ENCODE results near the gene REC114.
"Not testable (repeated sequence)": the region's sequence is repeated elsewhere in the genome, so short reads cannot be mapped to it uniquely, and the experiment has no call there.

The REC114 gene
- 0 reads per million in 3 donors for total RNA-seq

GRCh38 chr15:73442968-73443367 is at the start of gene REC114:
REC114 (plus strand) TSS chr15:73443164; CDS start chr15:73443186, 22 bp downstream.
- Histone ChIP-seq H3K27ac (ENCODE audit: insufficient read depth, low read length, poor library complexity, severe bottlenecking) (no peak within 1 kb of the TSS), H3K27me3 (replicated peaks; ENCODE audit: control insufficient read depth, insufficient read depth, low read length, poor library complexity, severe bottlenecking) (no peaks in the 10 kb centered on the region), H3K4me1 (ENCODE audit: control insufficient read depth, insufficient read depth, low read length, poor library complexity, severe bottlenecking) (no peaks in the 10 kb centered on the region), H3K36me3 (ENCODE audit: control insufficient read depth, insufficient read depth, low read length) (no peaks in the 10 kb centered on the region), H3K9me3 (ENCODE audit: control insufficient read depth, low read length) (no peaks in the 10 kb centered on the region), H3K4me3 (ENCODE audit: insufficient read depth, low read depth, low read length, poor library complexity, severe bottlenecking) (no peak within 1 kb of the TSS)
- no peak for DNase-seq

DNA sequence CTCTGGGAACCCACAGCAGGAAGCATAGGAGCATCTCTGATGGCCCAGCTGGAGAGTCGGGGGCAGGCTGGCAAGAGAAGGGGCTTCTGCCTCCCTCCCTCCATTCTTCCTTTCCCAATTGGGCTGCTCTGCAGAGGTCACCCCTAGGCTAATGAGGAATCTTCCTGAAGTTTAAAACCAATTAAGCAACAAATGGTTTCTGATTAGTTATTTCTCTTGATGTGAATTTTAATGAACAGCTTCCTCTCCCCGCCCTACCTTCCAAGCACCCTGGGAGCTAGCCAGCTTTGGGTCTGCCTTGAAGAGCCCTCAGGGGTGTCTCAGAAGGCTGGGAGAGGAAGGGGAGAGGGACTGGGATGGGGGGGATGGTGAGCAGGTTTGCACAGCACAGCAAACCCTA is 49.6 kb upstream of the REC114 start:
- Histone ChIP-seq H3K36me3 (ENCODE audit: control insufficient read depth, insufficient read depth, low read length) (no peaks in the 10 kb centered on the region), H3K4me3 (ENCODE audit: insufficient read depth, low read depth, low read length, poor library complexity, severe bottlenecking) (no peak overlapping the region), H3K4me1 (ENCODE audit: control insufficient read depth, insufficient read depth, low read length, poor library complexity, severe bottlenecking) (no peaks in the 10 kb centered on the region), H3K9me3 (ENCODE audit: control insufficient read depth, low read length) (no peaks in the 10 kb centered on the region), H3K27me3 (replicated peaks; ENCODE audit: control insufficient read depth, insufficient read depth, low read length, poor library complexity, severe bottlenecking) (no peaks in the 10 kb centered on the region), H3K27ac (ENCODE audit: insufficient read depth, low read length, poor library complexity, severe bottlenecking) (no peak overlapping the region)
- no peak for DNase-seq

DNA sequence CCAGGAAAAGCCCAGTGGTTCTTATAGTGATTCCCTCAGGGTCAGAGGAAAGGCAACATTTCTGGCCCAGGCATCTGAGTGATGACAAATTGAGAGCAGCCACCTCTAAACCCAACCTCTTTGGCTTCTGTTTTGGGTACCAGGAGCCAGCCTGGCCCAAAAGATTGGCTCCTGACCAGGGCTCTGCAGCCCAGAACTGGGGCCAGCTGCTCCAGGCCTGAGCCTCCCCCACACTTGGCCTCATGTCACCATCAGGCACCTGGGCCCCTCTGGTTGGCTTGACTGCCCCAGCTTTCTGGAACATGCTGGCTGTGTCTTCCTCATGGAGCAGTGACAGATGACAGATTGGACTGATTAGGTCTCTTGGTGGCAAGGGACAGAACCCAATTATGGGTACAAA is 48.2 kb upstream of the REC114 start:
- Histone ChIP-seq H3K9me3 (ENCODE audit: control insufficient read depth, low read length) (no peaks in the 10 kb centered on the region), H3K27ac (ENCODE audit: insufficient read depth, low read length, poor library complexity, severe bottlenecking) (no peak overlapping the region), H3K36me3 (ENCODE audit: control insufficient read depth, insufficient read depth, low read length) (no peaks in the 10 kb centered on the region), H3K27me3 (replicated peaks; ENCODE audit: control insufficient read depth, insufficient read depth, low read length, poor library complexity, severe bottlenecking) (no peaks in the 10 kb centered on the region), H3K4me3 (ENCODE audit: insufficient read depth, low read depth, low read length, poor library complexity, severe bottlenecking) (no peak overlapping the region), H3K4me1 (ENCODE audit: control insufficient read depth, insufficient read depth, low read length, poor library complexity, severe bottlenecking) (no peaks in the 10 kb centered on the region)
- no peak for DNase-seq

DNA sequence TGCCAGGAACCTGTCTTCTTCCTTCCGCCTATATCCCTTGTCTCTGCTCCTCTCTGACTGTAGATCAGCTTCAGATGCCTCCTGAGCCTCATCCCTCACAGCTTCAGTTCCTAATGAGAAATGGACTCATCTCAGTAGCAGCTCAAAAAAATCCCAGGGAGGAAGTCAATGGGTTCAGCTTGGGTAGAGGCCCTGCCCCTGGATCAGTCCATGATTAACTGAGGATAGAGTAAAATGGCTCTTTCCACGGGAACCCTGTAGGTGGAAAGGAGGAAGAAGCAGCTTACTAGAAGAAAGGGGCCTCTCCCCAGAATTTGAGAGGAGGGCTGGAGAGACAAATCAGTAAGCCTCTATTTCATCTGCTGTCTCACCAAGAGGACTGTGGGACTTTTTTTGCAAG is 47.3 kb upstream of the REC114 start:
- Histone ChIP-seq H3K36me3 (ENCODE audit: control insufficient read depth, insufficient read depth, low read length) (no peaks in the 10 kb centered on the region), H3K4me1 (ENCODE audit: control insufficient read depth, insufficient read depth, low read length, poor library complexity, severe bottlenecking) (no peaks in the 10 kb centered on the region), H3K27ac (ENCODE audit: insufficient read depth, low read length, poor library complexity, severe bottlenecking) (no peak overlapping the region), H3K9me3 (ENCODE audit: control insufficient read depth, low read length) (no peaks in the 10 kb centered on the region), H3K4me3 (ENCODE audit: insufficient read depth, low read depth, low read length, poor library complexity, severe bottlenecking) (no peak overlapping the region), H3K27me3 (replicated peaks; ENCODE audit: control insufficient read depth, insufficient read depth, low read length, poor library complexity, severe bottlenecking) (no peaks in the 10 kb centered on the region)
- no peak for DNase-seq

DNA sequence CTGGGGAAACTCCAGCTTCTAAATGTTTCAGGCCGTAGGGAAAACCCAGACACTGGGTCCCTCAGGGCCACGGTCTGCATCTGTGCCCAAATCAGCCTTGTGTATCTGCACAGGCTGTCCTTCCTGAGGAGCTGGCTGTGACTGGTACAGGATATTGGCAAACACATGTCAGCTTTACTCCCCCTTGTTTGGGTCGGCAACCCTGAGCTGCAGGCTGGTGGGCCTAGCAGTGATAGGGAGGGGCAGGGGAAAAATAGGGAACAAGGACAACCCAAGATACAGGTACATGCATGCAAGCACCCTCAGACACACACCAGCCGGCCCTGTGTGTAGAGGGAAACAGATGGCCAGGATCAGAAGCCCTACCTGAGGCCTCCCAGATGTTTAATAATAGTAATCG is 45.5 kb upstream of the REC114 start:
- Histone ChIP-seq H3K27ac (ENCODE audit: insufficient read depth, low read length, poor library complexity, severe bottlenecking) (no peak overlapping the region), H3K4me3 (ENCODE audit: insufficient read depth, low read depth, low read length, poor library complexity, severe bottlenecking) (no peak overlapping the region), H3K9me3 (ENCODE audit: control insufficient read depth, low read length) (no peaks in the 10 kb centered on the region), H3K27me3 (replicated peaks; ENCODE audit: control insufficient read depth, insufficient read depth, low read length, poor library complexity, severe bottlenecking) (no peaks in the 10 kb centered on the region), H3K36me3 (ENCODE audit: control insufficient read depth, insufficient read depth, low read length) (no peaks in the 10 kb centered on the region), H3K4me1 (ENCODE audit: control insufficient read depth, insufficient read depth, low read length, poor library complexity, severe bottlenecking) (no peaks in the 10 kb centered on the region)
- no peak for DNase-seq

DNA sequence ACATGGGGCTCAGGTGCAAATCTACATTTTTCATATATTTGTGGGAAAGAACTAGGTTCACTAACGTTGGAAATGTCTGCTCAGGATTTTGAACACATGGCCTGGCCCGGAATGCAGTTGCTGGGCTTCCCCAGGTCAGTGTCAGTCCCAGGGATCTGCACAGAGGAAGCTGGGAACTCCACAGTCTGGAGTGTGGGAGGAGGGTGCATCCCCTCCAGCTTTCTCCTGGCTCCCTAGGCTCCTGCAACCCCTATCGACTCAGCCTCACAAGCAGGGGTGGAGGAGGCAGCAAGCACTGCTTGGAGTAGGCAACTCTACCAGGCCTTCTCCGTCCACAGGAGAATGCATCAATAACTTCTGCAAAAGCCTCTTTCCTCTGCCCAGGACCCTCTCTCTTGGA is 44.1 kb upstream of the REC114 start:
- Histone ChIP-seq H3K36me3 (ENCODE audit: control insufficient read depth, insufficient read depth, low read length) (no peaks in the 10 kb centered on the region), H3K27ac (ENCODE audit: insufficient read depth, low read length, poor library complexity, severe bottlenecking) (no peak overlapping the region), H3K9me3 (ENCODE audit: control insufficient read depth, low read length) (no peaks in the 10 kb centered on the region), H3K4me3 (ENCODE audit: insufficient read depth, low read depth, low read length, poor library complexity, severe bottlenecking) (no peak overlapping the region), H3K4me1 (ENCODE audit: control insufficient read depth, insufficient read depth, low read length, poor library complexity, severe bottlenecking) (no peaks in the 10 kb centered on the region), H3K27me3 (replicated peaks; ENCODE audit: control insufficient read depth, insufficient read depth, low read length, poor library complexity, severe bottlenecking) (no peaks in the 10 kb centered on the region)
- DNase-seq = no peak

GRCh38 chr15:73400222-73400621 is 42.7 kb upstream of the REC114 start:
- not testable (repeated sequence) for H3K4me3 ChIP-seq (ENCODE audit: insufficient read depth, low read depth, low read length, poor library complexity, severe bottlenecking); H3K27me3 ChIP-seq (replicated peaks; ENCODE audit: control insufficient read depth, insufficient read depth, low read length, poor library complexity, severe bottlenecking); H3K27ac ChIP-seq (ENCODE audit: insufficient read depth, low read length, poor library complexity, severe bottlenecking); H3K9me3 ChIP-seq (ENCODE audit: control insufficient read depth, low read length); H3K4me1 ChIP-seq (ENCODE audit: control insufficient read depth, insufficient read depth, low read length, poor library complexity, severe bottlenecking); DNase-seq; H3K36me3 ChIP-seq (ENCODE audit: control insufficient read depth, insufficient read depth, low read length)

DNA sequence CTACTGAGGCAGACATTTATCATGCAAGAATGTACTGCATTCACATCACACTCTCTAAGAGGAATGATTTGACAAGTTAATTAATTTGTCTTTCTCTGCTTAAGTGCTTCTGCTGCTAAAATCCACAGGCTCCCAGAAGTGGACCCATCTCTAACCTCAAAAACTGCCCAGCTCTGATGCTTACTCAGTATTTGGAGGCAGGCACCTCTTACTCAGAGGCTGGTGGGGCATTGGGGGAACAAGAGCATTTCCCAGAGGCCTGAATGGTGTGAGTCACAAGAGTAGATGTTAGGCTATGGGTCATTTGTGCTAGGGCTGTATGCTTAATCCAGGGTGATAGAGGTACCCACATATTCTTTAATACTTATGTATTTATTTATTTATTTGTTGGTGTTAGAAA is 39.8 kb upstream of the REC114 start:
- Histone ChIP-seq H3K27me3 (replicated peaks; ENCODE audit: control insufficient read depth, insufficient read depth, low read length, poor library complexity, severe bottlenecking) (no peaks in the 10 kb centered on the region), H3K4me3 (ENCODE audit: insufficient read depth, low read depth, low read length, poor library complexity, severe bottlenecking) (no peak overlapping the region), H3K36me3 (ENCODE audit: control insufficient read depth, insufficient read depth, low read length) (no peaks in the 10 kb centered on the region), H3K27ac (ENCODE audit: insufficient read depth, low read length, poor library complexity, severe bottlenecking) (no peak overlapping the region), H3K4me1 (ENCODE audit: control insufficient read depth, insufficient read depth, low read length, poor library complexity, severe bottlenecking) (no peaks in the 10 kb centered on the region), H3K9me3 (ENCODE audit: control insufficient read depth, low read length) (no peaks in the 10 kb centered on the region)
- DNase-seq = no peak

DNA sequence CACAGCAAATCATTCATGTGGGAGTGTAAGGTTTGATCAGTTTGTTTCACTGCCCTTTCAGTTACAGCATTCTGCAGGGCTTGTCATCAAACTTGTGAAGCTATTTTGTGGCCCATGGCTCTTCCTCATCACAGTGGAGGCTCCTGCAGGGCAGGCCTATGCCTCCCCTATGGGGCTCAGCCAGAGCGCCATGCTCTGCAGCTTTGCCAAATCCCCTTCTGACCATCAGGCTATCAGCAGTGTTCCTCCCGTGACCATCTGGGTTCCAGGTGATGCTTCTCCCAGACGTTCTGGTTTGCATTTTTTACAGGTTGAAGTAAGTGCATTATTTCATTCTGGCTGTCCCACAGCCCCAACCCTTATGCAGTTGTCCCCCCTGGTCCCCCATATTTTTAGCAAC is 28.1 kb upstream of the REC114 start:
- no peaks in the 10 kb centered on the region for H3K9me3 ChIP-seq (ENCODE audit: control insufficient read depth, low read length)
- H3K27me3 ChIP-seq (replicated peaks; ENCODE audit: control insufficient read depth, insufficient read depth, low read length, poor library complexity, severe bottlenecking) = no peaks in the 10 kb centered on the region

DNA sequence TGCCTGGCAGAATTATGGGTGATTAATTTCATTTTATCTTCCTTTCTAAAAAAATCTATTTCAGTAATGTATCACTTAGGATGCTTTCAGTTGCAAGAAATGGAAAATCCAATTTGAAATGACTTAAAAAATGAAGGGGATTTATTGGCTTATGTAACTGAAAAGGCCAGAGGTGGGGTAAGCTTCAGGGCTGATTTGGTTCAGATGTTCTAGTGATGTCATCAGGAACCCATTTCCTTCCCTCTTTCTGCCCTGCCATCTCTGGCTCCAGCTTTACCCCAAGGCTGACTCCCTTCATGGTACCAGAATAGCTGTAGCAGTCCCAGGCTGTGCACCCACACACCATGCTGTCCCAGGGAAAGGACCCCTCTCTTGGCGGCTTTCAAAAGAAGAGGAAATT is 18.5 kb upstream of the REC114 start:
- no peak for DNase-seq
- Histone ChIP-seq H3K36me3 (ENCODE audit: control insufficient read depth, insufficient read depth, low read length) (no peaks in the 10 kb centered on the region), H3K9me3 (ENCODE audit: control insufficient read depth, low read length) (no peaks in the 10 kb centered on the region), H3K4me1 (ENCODE audit: control insufficient read depth, insufficient read depth, low read length, poor library complexity, severe bottlenecking) (no peaks in the 10 kb centered on the region), H3K27me3 (replicated peaks; ENCODE audit: control insufficient read depth, insufficient read depth, low read length, poor library complexity, severe bottlenecking) (no peaks in the 10 kb centered on the region), H3K27ac (ENCODE audit: insufficient read depth, low read length, poor library complexity, severe bottlenecking) (no peak overlapping the region), H3K4me3 (ENCODE audit: insufficient read depth, low read depth, low read length, poor library complexity, severe bottlenecking) (no peak overlapping the region)

More for the DNA sequence above, 28.1 kb upstream of the REC114 start:
- DNase-seq = no peak
- no peaks in the 10 kb centered on the region for H3K36me3 ChIP-seq (ENCODE audit: control insufficient read depth, insufficient read depth, low read length)
- H3K4me1 ChIP-seq (ENCODE audit: control insufficient read depth, insufficient read depth, low read length, poor library complexity, severe bottlenecking) = no peaks in the 10 kb centered on the region
- no peak overlapping the region for H3K4me3 ChIP-seq (ENCODE audit: insufficient read depth, low read depth, low read length, poor library complexity, severe bottlenecking)
- no peak overlapping the region for H3K27ac ChIP-seq (ENCODE audit: insufficient read depth, low read length, poor library complexity, severe bottlenecking)

DNA sequence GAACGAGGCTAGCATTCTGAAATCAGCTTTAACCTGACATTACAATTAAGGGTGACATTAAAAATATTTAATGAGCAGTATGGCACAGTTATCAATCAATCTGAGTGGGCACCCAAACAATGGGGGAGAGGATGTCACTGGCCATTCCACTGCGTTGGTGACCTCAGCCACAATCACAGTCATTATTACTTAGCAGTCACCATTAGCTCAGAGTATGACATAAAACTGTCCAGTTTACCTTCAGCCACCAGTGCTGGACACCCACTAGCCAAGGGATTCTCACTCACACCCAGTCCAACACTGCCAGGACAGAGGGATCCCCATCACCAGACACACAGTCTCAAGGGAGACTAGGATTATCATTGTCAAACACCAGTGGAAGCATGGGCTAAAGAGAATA is 17.5 kb upstream of the REC114 start:
- DNase-seq = no peak
- Histone ChIP-seq H3K27me3 (replicated peaks; ENCODE audit: control insufficient read depth, insufficient read depth, low read length, poor library complexity, severe bottlenecking) (no peaks in the 10 kb centered on the region), H3K4me3 (ENCODE audit: insufficient read depth, low read depth, low read length, poor library complexity, severe bottlenecking) (no peak overlapping the region), H3K36me3 (ENCODE audit: control insufficient read depth, insufficient read depth, low read length) (no peaks in the 10 kb centered on the region), H3K27ac (ENCODE audit: insufficient read depth, low read length, poor library complexity, severe bottlenecking) (no peak overlapping the region), H3K9me3 (ENCODE audit: control insufficient read depth, low read length) (no peaks in the 10 kb centered on the region), H3K4me1 (ENCODE audit: control insufficient read depth, insufficient read depth, low read length, poor library complexity, severe bottlenecking) (no peaks in the 10 kb centered on the region)

Measured in effector memory CD4-positive, alpha-beta T cell (primary cell).